Fibroblast of upper back skin (primary cell): ENCODE data around the gene EPHB1.

ENCODE experiments used
- DNase-seq: peaks from one replicate; pipeline ENCODE4 v3.0.0-alpha.2; 2013

EPHB1 gene

DNA sequence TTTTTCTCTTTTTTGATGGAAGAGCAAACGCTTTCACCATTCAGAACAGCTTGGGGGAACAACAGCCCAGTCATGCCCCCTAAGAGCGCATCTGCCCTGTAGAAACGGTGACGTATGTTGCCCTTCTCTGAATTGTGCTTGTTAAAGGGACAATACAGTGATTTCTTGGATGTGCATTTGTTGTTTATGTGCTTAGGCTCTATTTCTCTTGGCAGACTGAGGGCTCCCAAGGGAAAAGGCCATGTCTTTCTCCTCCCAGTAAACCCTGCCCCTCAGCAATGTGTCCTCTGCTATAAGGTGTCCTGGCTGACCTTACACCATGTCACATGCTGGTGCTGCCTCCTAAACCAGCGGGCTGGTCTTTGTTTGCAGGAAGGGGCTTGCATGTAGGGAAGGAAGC lies 346.1 kb downstream of the EPHB1 start:
- no peak for DNase-seq

- DNase-seq: no peak
Measured at GRCh38 chr3:135141672-135142071, 346.6 kb downstream of the EPHB1 start.

- DNase-seq: no peak
Measured at GRCh38 chr3:135142530-135142929, 347.5 kb downstream of the EPHB1 start.

GRCh38 chr3:135143474-135143873 lies 348.4 kb downstream of the EPHB1 start:
- no peak for DNase-seq

GRCh38 chr3:135145581-135145980 lies 350.5 kb downstream of the EPHB1 start:
- DNase-seq: peak; percentile 14

DNA sequence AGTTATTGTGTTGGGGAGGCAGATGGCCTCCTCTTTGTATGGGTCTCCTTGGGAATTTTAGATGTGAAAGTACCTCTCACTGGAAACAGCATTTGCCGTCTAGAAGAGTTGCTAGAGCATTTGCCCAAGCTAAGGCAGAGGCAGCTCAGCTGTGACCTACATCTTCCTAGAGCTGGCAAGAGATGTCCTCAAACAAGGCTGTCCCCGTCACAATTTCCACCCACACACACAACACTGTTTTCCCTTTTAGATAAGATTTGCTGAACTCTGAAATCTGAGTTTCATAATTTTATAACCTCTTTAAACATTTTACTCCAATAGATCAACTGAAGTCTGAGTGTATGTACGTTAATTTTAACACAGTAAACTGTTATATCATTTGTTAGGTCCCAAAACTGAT lies 352.6 kb downstream of the EPHB1 start:
- DNase-seq: no peak

DNA sequence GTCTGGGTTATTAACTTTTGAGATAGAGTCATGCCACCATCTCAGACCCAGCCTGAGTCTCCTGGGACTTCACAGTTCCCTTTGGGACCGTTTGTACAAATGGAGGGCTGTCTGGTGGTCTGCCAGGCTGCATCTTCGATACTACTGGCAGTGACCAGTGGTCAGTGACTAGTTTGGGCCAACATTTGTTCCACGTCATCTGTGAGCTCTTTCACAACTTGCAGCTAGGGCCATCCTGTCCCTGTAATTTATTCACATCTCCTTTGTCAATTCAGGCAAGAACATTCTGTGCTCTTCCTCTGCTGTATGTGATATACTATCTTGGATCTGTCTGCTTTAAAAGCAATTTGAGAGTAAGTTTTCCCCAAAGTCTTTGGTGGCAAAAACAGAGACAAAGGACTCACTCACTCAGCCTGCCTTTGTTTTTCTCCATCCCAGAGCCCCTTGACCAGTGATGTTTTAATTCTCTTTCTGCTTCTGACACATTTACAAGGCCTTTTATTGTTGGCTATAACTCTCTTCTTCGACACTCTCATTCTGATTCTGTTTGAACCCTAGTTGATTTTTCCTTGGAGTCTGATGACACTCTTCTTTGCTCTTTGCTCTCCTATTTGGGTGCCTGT lies 353.4 kb downstream of the EPHB1 start:
- no peak for DNase-seq

DNA sequence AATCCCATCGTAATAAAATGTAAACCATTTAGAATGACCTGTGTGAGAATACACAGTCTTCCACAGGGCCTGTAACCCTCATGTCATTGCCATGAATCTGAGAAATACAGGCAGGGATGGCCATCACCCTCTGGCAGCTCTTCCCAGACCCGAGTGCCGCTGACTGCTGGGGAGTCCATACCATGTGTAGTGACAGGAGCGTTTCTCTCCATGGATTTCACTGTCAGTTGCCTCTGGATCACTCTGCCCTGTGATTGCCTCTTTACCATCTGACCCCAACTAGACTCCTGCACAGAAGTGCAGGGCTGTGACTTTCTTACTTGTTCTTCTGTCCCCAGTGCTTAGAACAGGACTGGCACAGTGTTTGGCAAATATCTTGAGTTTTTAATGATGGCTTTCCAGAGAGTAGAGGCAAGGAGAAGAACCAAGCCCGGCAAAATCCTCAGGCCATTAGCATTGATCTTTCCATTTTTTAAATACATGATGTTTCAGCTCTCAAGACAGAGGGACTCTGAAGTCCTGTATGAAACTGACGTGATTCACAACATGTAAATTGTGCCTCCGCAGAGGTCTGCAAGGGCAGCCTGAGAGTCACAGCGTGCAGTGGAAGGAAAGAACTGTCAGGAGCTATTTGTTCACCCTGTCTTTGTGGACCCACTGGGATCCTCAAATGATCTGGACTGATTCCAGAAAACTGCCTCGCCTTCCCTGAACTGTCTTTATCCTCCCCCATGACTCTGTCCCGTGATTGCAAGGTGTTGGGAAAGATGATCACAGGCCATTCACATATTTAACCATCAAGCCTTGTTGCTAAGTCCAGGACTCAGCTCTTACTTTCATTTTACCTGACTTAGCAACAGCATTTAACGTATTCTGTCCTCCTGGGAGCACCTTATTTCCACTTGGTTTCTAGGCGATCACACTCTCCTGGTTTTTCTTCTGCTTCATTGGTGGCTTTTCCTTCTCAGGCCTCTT lies 354.9 kb downstream of the EPHB1 start:
- DNase-seq: no peak

GRCh38 chr3:135154186-135154585 lies 359.1 kb downstream of the EPHB1 start:
- DNase-seq: no peak

DNA sequence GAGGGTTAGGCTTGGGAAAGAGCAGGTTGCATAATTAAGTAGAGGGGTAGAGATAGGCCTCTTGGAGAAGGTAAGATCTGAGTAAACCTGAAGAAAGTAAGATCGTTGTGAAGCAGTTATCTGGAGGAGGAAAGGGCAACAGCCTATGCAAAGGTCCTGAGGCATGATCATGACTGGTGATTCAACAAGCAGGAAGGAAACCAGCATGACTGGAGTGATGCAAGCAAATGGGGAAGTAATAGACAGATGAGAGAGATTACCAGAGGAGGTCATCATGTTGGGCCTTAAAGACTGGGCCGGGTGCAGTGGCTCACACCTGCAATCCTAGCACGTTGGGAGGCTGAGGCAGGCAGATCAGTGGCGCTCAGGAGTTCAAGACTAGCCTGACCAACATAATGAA lies 360.2 kb downstream of the EPHB1 start:
- no peak for DNase-seq

DNA sequence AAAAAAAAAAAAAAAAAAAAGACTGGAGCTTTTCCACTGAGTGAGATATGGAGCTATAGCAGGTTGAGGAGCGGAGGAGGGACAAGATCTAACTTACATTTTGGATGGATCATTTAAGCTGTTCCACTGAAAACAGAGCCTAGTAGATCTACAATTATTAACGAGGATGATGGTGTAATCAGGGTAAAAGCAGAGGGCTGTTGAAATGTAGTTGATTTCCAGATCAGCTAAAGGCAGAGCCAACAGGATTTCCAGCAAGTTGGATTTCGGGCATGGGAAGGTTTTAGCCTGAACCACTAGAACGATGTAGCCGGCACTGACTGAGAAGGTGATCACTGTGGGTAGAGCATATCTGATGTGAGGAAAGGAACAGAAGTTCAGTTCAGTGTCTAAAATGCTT lies 360.7 kb downstream of the EPHB1 start:
- no peak for DNase-seq

- DNase-seq: no peak
Measured at GRCh38 chr3:135157045-135157740, 362.1 kb downstream of the EPHB1 start.

DNA sequence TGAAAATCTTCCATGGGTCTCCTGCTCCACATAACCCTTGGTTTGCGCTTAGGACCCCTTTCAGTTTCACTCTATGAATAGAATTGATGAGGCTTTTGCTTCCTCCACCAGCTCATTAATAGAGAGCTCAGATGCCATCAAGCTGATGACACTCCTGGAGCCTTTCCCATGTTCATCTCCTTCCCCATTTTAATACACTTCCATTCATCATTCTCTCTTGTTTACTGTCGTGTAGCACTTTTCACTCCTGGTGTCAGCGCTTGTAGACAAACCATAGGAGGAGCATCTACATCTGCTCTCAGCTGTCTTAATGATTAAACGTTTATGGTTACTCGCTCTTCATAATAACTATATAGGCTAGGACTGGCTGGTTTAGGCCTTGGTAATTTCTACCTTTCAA lies 363.5 kb downstream of the EPHB1 start:
- no peak for DNase-seq

GRCh38 chr3:135159681-135160247 lies 364.7 kb downstream of the EPHB1 start:
- no peak for DNase-seq

DNA sequence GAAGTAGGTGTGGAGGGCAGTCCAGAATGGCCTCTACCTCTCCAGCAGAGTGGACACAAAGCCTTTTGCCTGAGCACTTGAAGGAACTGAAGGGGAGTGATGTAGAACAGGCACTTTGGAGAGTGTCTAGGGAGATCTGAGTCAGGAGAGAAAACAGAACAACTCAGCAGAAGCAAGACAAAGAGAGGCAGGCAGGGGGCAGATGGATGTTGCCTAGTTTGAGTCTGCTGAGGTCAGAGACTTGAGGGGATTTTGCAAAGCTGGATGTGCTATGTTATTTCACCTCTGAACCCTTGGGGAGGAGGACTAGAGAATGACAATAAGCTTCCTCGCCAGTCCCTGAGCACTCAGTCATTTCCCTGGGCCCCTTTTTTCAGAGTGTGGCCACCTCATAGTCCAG lies 366.4 kb downstream of the EPHB1 start:
- DNase-seq: no peak

DNA sequence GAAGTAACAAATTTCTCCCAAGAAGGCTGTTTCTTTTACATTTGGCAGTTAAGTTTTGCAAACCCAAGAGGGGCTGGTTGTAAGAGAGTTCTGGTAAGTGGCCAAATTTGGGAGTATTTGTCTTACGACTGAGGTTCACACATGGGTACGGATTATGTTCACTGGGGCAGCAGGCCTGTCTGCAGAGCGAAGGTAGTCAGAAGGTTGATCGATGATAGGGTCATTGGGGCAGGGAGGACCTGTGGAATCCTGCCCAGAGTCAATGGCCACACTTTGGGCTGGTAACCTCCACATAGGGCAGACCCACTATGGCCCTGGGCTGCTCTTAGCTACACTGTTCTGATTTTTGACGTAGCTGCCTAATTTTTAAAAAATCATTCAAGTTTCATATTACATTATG lies 368.6 kb downstream of the EPHB1 start:
- DNase-seq: no peak

DNA sequence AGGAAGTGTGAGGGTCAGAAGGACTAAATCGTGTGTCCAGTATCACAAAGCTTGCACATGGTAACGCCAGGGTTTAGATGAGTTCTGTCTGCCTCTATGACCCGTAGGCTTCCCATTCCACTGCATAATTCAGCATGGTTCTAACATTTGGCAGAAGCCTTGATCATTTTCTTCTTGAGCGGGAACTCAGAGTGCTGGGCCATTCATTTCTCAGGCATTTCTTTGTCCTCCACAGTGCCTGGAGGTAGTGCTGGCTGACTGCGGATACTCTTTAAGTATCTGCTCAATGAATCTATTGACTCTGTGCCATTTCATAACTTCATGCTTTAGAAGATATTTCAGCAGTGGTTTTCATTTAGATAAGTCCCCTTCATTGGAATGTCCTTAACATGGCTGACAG lies 370.2 kb downstream of the EPHB1 start:
- no peak for DNase-seq

GRCh38 chr3:135166266-135166825 lies 371.3 kb downstream of the EPHB1 start:
- no peak for DNase-seq

DNA sequence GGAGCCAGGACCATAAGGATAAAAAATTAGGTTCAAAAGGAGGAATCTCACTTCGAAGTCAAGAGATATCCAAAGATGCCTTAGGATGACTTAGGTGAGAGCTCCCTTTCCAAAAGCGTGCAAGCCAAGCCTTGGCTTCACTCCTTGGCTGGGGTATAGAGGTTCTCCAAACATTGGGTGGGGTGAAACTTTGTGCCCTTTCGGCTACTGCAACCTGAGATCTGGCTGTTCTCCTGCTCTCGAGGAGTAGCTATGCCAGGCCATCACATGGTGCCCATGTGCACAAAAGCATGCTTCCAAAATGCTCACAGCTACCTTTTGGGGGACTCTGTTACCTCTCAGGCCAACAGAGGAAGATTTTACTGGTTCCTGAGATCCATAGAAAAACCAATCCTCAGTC lies 373.8 kb downstream of the EPHB1 start:
- no peak for DNase-seq

DNA sequence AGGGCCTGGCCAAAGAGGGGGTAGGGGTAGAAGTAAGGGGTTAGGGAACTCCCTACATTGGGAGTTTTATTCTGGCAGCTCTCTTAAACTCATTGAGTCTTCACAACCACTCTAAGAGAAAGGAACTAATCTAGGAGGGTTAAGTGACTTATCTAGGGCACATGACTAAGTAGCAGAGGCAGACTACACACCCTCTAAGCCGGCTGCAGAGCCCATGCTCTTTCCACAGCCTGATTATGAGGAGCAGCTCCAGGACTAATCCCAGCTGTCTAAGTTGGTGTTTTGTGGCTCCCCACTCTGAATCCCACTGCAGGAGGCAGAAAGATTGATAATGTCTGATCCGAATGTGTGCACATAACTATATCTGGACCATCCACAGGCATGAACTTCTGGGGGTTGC lies 374.6 kb downstream of the EPHB1 start:
- DNase-seq: no peak

DNA sequence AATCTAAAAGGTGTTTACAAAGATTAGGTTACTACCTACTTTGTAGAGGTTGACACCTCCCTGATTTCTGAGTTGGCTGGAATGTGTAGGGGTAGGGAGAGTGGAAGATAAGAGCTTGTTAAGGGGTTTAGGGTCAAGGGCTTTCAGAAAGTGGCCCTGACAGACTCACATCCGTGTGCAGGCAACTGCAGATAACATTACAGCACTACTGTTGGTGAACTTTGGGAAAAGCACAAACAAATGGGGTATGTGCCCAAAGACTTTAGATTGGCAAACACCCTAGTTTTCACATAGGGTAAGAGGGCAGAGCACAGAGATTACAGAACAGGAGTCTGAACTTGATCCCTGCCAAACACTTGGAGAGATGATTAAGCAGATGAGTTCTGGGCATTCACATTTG lies 375.7 kb downstream of the EPHB1 start:
- DNase-seq: no peak

- DNase-seq: no peak
Measured at GRCh38 chr3:135172191-135172869, 377.3 kb downstream of the EPHB1 start.
